NCI-H748 treated with DMSO at 0.1 percent for 48 hours (cell line): ENCODE data around the gene NPEPL1.

ENCODE experiments used
- DNase-seq: peaks from one replicate; lab custom pipeline; 2025; lab: John Stamatoyannopoulos, UW

Gene NPEPL1

DNA sequence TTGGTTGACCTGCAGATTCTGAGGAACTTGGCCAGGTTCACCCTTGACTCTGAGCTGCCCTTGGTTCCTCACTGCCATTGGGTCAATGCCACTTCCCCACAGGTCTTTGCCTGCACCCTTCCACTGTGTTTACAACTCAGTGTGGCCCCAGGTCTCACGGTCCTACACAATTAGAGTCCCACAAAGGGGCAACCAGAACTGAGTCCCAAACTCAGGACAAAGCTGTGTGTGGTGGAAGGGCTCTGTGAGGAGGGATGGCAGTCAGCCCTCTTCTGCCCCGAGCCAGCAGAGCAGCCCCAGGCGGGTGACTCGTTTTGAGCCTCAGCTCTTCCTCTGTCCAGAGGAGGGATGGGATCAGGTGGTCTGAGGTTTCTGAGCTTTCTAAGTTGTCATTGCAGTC lies 69.5 kb downstream of the NPEPL1 start:
- no peak for DNase-seq

DNA sequence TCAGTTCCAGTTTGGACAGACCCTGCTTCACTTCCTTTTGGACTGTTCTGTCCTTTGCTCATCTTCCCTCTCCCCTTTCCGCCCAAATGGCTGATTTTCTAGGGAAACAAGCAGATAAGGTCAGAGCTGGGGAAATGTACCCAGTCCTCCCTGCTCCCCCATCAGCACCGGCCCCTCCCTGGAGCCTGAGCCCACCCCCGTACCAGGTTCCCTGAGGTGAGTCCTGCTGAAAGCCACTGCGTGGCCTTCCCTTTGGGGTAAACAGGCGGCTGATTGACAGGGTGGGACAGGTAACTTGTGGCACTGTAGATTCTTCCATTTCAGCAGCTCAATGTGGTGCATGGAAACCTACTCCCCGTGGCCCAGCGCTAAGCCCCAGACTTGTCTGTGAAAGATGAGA lies 70.5 kb downstream of the NPEPL1 start:
- DNase-seq, result no peak
